RWPE1 (cell line): ENCODE measurements around the gene WFDC11.
"Not testable (repeated sequence)": the region's sequence is repeated elsewhere in the genome, so short reads cannot be mapped to it uniquely, and the experiment has no call there.

Source experiments
- CTCF ChIA-PET: fragments of 350-600 bp; sonication (Branson Sonifier 250); formaldehyde crosslinking; extraction: SDS; loops from one replicate; lab custom pipeline; 2021; lab: Yijun Ruan, JAX
- POLR2A ChIA-PET: fragments of 400-600 bp; formaldehyde crosslinking; extraction: SDS; loops from one replicate; lab custom pipeline; 2020; ENCODE audit warnings: antibody characterized with exemption; ENCODE audit not compliant: low non-redundant PET; lab: Yijun Ruan, JAX
- DNase-seq: peaks from one replicate; pipeline ENCODE4 v3.0.0; 2012; ENCODE audit warnings: low spot score
- H3K27ac ChIP-seq: fragments of 450-650 bp; 2 replicates; pipeline ENCODE4 v1.5.1; 2017
- TF ChIP-seq, protein P1 (sequence below): fragments of 450-650 bp; conservative IDR thresholded peaks from 2 replicates; pipeline ENCODE4 v1.5.1; 2017; ENCODE audit warnings: low read depth, mild to moderate bottlenecking

WFDC11 gene

DNA sequence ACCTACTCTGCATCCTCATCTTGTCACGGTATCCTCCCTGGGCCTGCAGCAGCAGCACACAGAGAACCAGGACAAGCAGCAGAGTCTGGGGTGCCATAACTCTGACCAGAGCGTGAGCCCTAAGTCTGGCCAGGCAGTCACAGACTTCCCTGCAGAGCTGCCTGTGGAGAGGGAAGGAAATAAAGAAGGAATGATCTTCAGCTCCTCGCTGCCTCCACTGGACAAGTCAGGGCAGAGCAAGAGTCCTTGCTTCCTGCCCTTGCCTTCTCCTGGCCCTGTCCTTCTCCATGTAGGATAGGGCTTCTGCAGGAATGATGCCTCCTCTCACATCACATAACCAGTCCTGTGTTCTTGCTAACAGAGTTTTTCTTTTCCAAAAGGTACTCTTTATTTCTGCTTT is 15.9 kb upstream of the WFDC11 start:
- ChIA-PET CTCF (interaction anchor here (0.5 to 1.8 kb wide), 4 partner anchors 9 to 468 kb away, joined by 3 to 7 read pairs (median 3); no protein-coding TSS in a partner anchor), POLR2A (no interaction called here)
- H3K27ac ChIP-seq: no peak overlapping the region
- TF ChIP-seq, protein P1, sequence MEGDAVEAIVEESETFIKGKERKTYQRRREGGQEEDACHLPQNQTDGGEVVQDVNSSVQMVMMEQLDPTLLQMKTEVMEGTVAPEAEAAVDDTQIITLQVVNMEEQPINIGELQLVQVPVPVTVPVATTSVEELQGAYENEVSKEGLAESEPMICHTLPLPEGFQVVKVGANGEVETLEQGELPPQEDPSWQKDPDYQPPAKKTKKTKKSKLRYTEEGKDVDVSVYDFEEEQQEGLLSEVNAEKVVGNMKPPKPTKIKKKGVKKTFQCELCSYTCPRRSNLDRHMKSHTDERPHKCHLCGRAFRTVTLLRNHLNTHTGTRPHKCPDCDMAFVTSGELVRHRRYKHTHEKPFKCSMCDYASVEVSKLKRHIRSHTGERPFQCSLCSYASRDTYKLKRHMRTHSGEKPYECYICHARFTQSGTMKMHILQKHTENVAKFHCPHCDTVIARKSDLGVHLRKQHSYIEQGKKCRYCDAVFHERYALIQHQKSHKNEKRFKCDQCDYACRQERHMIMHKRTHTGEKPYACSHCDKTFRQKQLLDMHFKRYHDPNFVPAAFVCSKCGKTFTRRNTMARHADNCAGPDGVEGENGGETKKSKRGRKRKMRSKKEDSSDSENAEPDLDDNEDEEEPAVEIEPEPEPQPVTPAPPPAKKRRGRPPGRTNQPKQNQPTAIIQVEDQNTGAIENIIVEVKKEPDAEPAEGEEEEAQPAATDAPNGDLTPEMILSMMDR: no peak
- peak; percentile 36 for DNase-seq

DNA sequence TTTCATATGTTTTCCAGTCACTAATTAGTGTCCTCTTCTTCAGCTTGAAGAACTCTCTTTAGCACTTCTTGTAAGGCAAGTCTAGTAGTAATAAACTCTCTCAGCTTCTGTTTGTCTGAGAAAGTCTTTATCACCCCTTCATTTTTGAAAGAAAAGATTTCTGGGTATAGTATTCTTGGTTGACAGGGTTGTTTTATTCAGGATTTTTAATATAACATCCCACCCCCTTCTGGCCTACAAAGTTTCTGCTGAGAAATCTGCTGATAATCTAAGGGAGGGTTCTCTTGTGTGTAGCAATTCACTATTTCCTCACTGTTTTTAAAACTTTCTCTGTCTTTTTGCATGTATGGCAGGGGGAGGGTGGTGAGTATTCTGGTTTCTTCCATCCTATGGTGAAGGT is 9.6 kb upstream of the WFDC11 start:
- ChIA-PET POLR2A (no interaction called here), CTCF (no interaction called here)
- H3K27ac ChIP-seq: no peak overlapping the region
- TF ChIP-seq, protein P1: no peak
- no peak for DNase-seq

DNA sequence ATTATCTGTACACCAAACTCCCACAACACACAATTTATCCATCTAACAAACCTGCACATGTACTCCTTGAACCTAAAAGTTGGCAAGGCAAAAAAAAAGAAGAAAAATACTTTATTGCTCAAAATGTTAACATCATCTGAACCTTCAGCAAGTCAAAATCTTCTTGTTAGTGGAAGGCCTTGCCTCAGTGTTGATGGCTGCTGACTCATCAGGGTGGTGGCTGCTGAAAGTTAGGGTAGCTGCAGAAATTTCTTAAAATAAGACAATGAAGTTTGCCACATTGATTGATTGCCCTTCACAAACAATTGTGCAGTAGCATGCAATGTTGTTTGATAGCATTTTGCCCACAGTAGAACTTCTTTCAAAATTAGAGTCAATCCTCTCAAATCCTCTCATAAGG is 2.7 kb upstream of the WFDC11 start:
- TF ChIP-seq, protein P1: no peak
- POLR2A ChIA-PET: no interaction called here
- CTCF ChIA-PET: interaction anchor here (1.4 kb wide), 1 partner anchor 98 kb away, joined by 3 read pairs; no protein-coding TSS in a partner anchor
- DNase-seq: no peak
- H3K27ac ChIP-seq: no peak overlapping the region

DNA sequence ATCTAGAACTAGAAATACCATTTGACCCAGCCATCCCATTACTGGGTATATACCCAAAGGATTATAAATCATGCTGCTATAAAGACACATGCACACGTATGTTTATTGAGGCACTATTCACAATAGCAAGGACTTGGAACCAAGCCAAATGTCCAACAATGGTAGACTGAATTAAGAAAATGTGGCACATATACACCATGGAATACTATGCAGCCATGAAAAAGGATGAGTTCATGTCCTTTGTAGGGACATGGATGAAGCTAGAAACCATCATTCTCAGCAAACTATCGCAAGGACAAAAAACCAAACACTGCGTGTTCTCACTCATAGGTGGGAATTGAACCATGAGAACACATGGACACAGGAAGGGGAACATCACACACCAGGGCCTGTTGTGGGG is 13.0 kb downstream of the WFDC11 start:
- POLR2A ChIA-PET, DNase-seq, CTCF ChIA-PET, H3K27ac ChIP-seq: not testable (repeated sequence)

DNA sequence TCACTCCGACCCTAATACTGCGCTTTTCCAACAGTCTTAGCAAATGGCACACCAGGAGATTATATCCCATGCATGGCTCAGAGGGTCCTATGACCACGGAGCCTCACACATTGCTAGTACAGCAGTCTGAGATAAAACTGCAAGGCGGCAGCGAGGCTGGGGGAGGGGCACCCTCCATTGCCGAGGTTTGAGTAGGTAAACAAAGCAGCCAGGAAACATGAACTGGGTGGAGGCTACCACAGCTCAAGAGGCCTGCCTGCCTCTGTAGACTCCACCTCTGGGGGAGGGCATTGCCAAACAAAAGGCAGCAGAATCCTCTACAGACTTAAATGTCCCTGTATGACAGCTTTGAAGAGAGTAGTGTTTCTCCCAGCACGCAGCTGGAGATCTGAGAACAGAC is 18.3 kb downstream of the WFDC11 start:
- CTCF ChIA-PET, DNase-seq, POLR2A ChIA-PET, H3K27ac ChIP-seq: not testable (repeated sequence)

DNA sequence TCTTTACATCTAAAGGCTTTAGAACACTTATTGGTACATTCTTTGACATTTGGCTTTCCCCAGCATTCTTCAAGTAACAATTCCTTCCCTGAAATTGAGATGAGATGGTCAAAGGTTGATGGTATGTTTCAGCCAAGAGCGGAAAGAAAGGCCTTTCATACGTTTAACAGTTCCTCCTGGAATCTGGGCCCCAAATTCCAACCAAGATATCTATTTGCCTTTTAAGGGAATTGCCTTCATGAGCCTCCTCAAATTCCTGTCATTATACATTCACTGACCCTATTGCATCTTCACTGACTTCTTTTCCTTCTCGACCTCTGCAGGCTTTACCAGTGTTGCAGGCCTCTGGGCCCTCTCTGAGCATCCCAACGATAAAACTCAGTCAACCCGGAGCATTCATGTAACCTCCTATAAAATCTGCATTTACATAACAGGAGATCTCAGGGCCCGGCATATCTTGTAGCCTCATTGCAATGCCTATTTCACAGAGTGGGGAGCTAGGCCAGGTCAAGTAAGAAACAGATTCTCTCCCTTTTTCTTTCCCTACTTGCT is 20.7 kb downstream of the WFDC11 start:
- ChIA-PET CTCF (interaction anchor here (0.6 to 1.8 kb wide), 5 partner anchors 9 to 295 kb away, joined by 3 to 6 read pairs (median 3); partner anchors contain the start of gene WFDC10A), POLR2A (no interaction called here)
- TF ChIP-seq, protein P1: no peak
- no peak overlapping the region for H3K27ac ChIP-seq
- no peak for DNase-seq

DNA sequence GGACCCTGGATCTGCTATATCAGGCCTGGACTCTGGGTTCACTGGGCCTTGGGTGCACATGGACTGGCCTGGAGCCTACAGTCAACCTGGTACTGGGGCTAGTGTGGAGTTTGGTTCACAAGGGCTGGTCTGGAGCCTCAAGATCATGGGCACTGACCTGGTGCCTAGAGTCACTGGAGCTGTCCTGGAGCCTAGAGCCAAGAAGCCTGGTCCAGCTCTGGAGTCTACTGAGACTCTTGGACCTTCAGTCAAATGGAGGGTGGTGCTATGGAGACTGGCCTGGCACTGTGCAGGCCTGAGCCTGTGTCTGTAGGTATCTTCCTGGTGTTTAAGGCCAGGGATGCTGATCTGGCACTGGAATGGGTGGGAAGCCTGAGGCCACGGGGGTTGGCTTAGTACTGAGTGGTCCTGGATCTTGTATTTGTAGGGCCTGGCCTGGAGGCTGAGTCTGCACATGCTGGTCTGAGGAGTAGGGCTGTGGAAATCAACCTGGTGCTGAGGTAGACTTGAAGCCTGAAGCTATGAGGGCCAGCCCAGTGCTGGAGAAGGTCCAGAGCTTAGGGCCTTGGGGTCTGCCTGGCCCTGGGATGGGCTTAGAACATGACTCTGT is 22.5 kb downstream of the WFDC11 start:
- DNase-seq: no peak
- POLR2A ChIA-PET: no interaction called here
- no peak overlapping the region for H3K27ac ChIP-seq
- CTCF ChIA-PET: interaction anchor here (1.2 kb wide), 1 partner anchor 18 kb away, joined by 8 read pairs; the partner anchor contains the start of gene WFDC10A
- TF ChIP-seq, protein P1: no peak
